Activated CD4-positive, alpha-beta memory T cell treated with anti-CD3 and anti-CD28 coated beads, Interleukin-2, amount 10 ng/mL, durations not matched to agents 7 days and 5 days (primary cell): Measurements from ENCODE around the gene MAP1LC3B2. TPM values are rescaled to one million over a fixed set of nuclear protein-coding genes. Genes with fewer than 3 reads are reported as not detected.
A peak's percentile ranks its signal among the peaks of the same experiment; 100 is the strongest.

Source experiments
- CTCF ChIA-PET: fragments of 350-600 bp; sonication (Branson Sonifier 250); formaldehyde crosslinking; loops from one replicate; lab custom pipeline; 2021; ENCODE audit warnings: antibody characterized with exemption, inconsistent platforms; lab: Charles Lee
- POLR2A ChIA-PET: fragments of 350-600 bp; sonication (Branson Sonifier 250); formaldehyde crosslinking; loops from one replicate; lab custom pipeline; 2021; ENCODE audit warnings: antibody characterized with exemption; lab: Charles Lee
- DNase-seq: peaks from one replicate; pipeline ENCODE4 v3.0.0-alpha.2; 2020
- H3K27ac Mint-ChIP-seq: one replicate; pipeline ENCODE4 v1.8.0; 2021; ENCODE audit warnings: mild to moderate bottlenecking, mixed read lengths
- H3K27me3 Mint-ChIP-seq: one replicate; pipeline ENCODE4 v1.8.0; 2021; ENCODE audit warnings: mixed read lengths
- H3K36me3 Mint-ChIP-seq: one replicate; pipeline ENCODE4 v1.8.0; 2021; ENCODE audit warnings: low read depth, mixed read lengths
- H3K4me1 Mint-ChIP-seq: one replicate; pipeline ENCODE4 v1.8.0; 2021; ENCODE audit warnings: mixed read lengths
- H3K4me3 Mint-ChIP-seq: one replicate; pipeline ENCODE4 v1.8.0; 2021; ENCODE audit warnings: mild to moderate bottlenecking, mixed read lengths
- H3K9me3 Mint-ChIP-seq: one replicate; pipeline ENCODE4 v1.8.0; 2021; ENCODE audit warnings: mixed read lengths
- total RNA-seq, 2 experiments: library from RNA; stranded (reverse); gene quantifications; one replicate each; pipeline ENCODE4 v1.2.3, GENCODE V29; 2021

MAP1LC3B2 gene
- under 1 TPM; 0.68 to 0.83 TPM for total RNA-seq

DNA sequence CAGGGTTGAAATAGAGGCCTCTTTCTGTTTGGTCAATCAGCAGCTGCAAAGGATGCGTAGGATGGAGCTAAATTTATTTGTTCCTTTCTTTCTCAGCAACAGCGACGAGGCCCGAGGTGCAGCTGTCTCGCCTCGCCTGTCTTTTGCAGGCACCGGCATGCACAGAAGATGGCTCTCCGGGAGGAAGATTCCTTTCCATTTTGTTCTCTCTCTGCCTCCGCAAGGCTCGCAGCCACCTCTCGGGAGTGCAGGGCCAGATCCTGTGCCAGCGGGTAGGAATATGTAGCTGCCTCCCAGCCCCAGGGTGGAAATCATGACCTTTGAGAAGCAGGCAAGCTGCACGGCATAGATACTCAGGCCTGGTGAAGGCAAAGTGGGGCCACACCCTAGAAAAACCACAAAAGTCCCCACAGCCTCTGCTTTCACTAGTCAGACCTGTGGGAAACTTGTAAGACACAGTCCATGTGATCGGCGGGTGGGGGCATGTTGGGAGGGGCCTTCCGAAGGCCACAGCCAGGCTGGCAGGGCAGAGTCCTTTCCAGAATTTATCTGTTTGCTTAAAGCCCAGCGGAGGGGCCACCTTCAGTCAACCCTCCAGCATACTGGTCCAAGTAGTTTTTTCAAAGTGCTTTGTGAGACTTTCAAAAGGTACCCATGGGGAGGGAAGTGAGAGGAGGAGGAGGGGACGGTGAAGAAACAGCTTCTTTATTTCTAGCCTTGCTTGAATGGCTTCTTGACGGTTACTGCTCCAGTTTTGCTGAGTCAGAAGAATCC, at the start of gene MAP1LC3B2:
TSS of gene MAP1LC3B2 (plus strand) at position 220 of the 774 bp plus-strand sequence. CDS start 16,562 bp downstream, outside the sequence.
- Mint-ChIP-seq H3K36me3 (peaks cover 19% of the 10 kb centered on the region), H3K4me3 (peak within 1 kb of the TSS; percentile 56), H3K27me3 (peaks cover 17% of the 10 kb centered on the region), H3K27ac (peak within 1 kb of the TSS; percentile 99), H3K4me1 (peaks cover 33% of the 10 kb centered on the region), H3K9me3 (peaks cover 12% of the 10 kb centered on the region)
- DNase-seq: peak; percentile 92
- POLR2A ChIA-PET: interaction anchor here (0.9 to 2.7 kb wide), 17 partner anchors 10 to 423 kb away, joined by 3 to 18 read pairs (median 4); partner anchors contain the start of gene MED13L
- CTCF ChIA-PET: interaction anchor here (0.7 to 3.2 kb wide), 13 partner anchors 11 to 561 kb away, joined by 3 to 9 read pairs (median 4); no protein-coding TSS in a partner anchor

- ChIA-PET CTCF (no interaction called here), POLR2A (no interaction called here)
- Mint-ChIP-seq H3K27ac (no peak overlapping the region), H3K4me3 (no peak overlapping the region), H3K36me3 (no peaks in the 10 kb centered on the region), H3K9me3 (no peaks in the 10 kb centered on the region), H3K27me3 (peaks cover 6% of the 10 kb centered on the region), H3K4me1 (peaks cover under 1% of the 10 kb centered on the region)
- DNase-seq: no peak
These were observed 45.2 kb upstream of the MAP1LC3B2 start for GRCh38 chr12:116513944-116514343.

DNA sequence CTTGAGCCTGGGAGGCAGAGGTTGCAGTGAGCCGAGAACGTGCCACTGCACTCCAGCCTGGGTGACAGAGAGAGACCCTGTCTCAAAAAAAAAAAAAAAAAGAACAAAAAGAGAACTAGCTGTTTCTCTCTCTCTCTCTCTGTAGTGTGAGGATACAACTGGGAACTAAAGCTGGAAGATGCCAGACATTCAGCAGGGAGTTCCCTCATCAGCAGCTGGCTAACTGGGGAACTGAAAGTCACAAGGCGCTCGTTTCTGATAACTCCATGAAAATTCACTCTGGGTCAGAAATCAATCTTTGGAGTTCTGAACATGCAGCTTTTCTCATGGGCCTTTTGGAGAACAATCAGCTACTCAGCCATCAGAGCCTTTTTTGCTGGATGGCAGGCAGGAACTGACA, 43.5 kb upstream of the MAP1LC3B2 start:
- DNase-seq: no peak
- no peak overlapping the region for H3K27ac Mint-ChIP-seq
- H3K27me3 Mint-ChIP-seq: peaks cover 2% of the 10 kb centered on the region
- no peak overlapping the region for H3K4me3 Mint-ChIP-seq
- H3K4me1 Mint-ChIP-seq: no peaks in the 10 kb centered on the region
- CTCF ChIA-PET: no interaction called here
- POLR2A ChIA-PET: interaction anchor here (1.1 kb wide), 1 partner anchor 44 kb away, joined by 3 read pairs; the partner anchor contains the start of gene MAP1LC3B2
- no peaks in the 10 kb centered on the region for H3K36me3 Mint-ChIP-seq
- no peaks in the 10 kb centered on the region for H3K9me3 Mint-ChIP-seq

DNA sequence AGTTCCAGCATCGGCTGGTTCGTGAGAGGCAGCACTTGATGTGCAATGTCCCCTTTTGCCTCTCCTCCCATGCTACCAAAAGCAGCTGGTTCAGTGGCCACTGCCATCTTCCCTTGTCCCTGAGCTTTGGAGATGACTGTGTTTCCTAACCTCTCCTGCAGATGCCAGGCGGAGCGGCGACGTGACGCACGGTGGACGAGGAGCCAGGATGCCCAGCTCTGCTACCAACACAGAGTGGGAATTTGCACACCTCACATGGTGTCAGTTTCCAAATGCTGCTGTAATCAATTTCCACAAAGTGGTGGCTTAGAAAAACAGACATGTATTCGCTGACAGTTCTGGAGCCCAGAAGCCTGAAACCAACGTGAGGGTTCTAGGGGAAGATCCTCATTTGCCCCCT, 42.5 kb upstream of the MAP1LC3B2 start:
- CTCF ChIA-PET: no interaction called here
- Mint-ChIP-seq H3K36me3 (no peaks in the 10 kb centered on the region), H3K9me3 (no peaks in the 10 kb centered on the region), H3K27me3 (peaks cover 5% of the 10 kb centered on the region), H3K4me3 (no peak overlapping the region), H3K27ac (no peak overlapping the region), H3K4me1 (peaks cover 6% of the 10 kb centered on the region)
- POLR2A ChIA-PET: no interaction called here
- no peak for DNase-seq

DNA sequence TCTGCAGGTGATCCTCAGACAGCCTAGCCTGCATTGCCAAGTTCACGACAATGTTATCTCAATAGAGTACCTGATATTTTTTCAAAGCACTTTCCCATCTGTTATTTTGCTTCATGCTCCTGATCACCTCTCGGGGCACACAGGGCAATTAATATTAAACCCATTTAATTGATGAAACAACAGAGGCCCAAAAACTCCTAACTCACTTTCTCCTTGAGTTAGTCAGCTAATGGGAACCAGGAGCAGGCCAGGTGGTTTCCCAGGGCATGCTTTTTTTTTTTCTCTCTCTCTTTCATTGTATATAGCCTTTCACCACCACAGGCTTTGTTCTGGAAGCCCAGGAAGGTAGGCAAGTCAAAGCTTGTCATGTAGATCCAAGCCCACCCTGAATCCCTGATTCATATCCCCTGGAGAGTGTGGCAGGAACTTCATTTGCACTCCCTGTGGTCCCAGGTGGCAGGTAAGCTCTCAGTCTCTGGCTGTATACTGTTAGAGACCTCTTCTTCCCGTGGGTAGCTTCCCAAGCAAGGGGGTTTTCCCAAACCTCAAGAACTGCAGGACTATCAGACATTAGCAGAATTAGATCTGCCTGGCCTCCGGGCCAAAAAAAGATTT, 41.6 kb upstream of the MAP1LC3B2 start:
- H3K4me3 Mint-ChIP-seq: no peak overlapping the region
- H3K9me3 Mint-ChIP-seq: no peaks in the 10 kb centered on the region
- ChIA-PET CTCF (no interaction called here), POLR2A (no interaction called here)
- H3K4me1 Mint-ChIP-seq: peaks cover 6% of the 10 kb centered on the region
- peaks cover 5% of the 10 kb centered on the region for H3K27me3 Mint-ChIP-seq
- H3K27ac Mint-ChIP-seq: no peak overlapping the region
- no peaks in the 10 kb centered on the region for H3K36me3 Mint-ChIP-seq
- DNase-seq: no peak

- no peak for DNase-seq
- Mint-ChIP-seq H3K4me3 (no peak overlapping the region), H3K27me3 (peaks cover 5% of the 10 kb centered on the region), H3K36me3 (no peaks in the 10 kb centered on the region), H3K4me1 (peaks cover 6% of the 10 kb centered on the region), H3K27ac (no peak overlapping the region), H3K9me3 (no peaks in the 10 kb centered on the region)
- ChIA-PET CTCF (no interaction called here), POLR2A (no interaction called here)
These were observed 38.9 kb upstream of the MAP1LC3B2 start for GRCh38 chr12:116520225-116520760.

DNA sequence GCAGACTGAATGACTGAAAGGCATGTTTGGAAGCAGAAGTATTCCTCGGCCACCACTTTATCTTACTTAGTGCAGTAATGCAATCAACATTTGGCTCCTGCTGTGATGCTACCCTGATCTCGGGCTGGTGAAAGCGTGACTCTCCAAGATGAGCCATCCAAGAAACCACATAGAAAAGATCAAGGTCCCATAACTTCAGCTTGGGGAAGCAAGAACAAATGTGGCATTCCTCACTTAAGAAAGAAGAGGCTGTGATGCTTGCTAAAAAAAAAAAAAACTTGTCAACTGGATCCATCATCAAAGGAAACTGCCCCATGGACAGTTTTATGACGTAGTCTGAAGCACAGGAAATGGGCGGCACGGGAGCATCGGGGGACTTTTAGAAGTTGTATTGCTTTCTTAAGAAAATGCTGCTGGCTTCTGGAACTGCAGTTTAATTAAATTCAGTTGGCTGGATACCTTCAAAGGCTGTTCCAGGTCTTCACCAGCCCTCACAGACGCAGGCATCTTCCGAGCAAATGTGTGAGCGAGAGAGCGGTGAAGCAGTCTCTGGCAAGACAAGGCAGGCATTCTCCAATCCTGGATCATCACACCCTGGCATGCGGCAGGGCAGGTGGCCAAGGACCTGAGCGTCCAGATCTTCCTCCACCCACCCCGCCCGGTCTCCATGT, 38.2 kb upstream of the MAP1LC3B2 start:
- POLR2A ChIA-PET: no interaction called here
- Mint-ChIP-seq H3K4me3 (no peak overlapping the region), H3K9me3 (no peaks in the 10 kb centered on the region), H3K4me1 (peaks cover 6% of the 10 kb centered on the region), H3K36me3 (no peaks in the 10 kb centered on the region), H3K27me3 (peaks cover 10% of the 10 kb centered on the region), H3K27ac (no peak overlapping the region)
- no peak for DNase-seq
- CTCF ChIA-PET: no interaction called here

GRCh38 chr12:116524311-116524710, 34.9 kb upstream of the MAP1LC3B2 start:
- DNase-seq: no peak
- no peaks in the 10 kb centered on the region for H3K9me3 Mint-ChIP-seq
- no peak overlapping the region for H3K4me3 Mint-ChIP-seq
- no peak overlapping the region for H3K27ac Mint-ChIP-seq
- H3K36me3 Mint-ChIP-seq: no peaks in the 10 kb centered on the region
- CTCF ChIA-PET: no interaction called here
- POLR2A ChIA-PET: interaction anchor here (1.2 kb wide), 1 partner anchor 10 kb away, joined by 3 read pairs; no protein-coding TSS in a partner anchor
- peaks cover 6% of the 10 kb centered on the region for H3K4me1 Mint-ChIP-seq
- H3K27me3 Mint-ChIP-seq: peaks cover 23% of the 10 kb centered on the region

DNA sequence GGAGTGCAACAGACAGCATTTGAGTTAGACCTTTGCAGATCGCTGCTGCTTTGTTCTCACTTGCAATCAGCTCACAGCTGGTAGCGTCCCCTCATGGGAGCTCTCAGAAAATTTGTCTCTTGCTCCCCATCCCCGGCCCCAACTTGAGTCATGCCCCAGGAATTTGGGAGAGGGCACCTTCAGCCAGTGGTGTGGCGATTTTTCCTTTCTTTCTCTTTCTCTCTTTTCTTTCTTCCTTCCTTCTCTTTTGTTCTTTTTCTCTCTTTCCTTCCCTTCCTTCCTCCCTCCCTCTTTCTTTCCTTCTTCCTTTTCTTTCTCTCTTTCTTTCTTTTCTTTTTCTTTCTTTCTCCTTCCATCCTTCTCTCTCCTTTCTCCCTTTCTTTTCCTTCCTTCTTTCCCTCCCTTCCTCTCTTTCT, 34.2 kb upstream of the MAP1LC3B2 start:
- no peak for DNase-seq
- peaks cover 23% of the 10 kb centered on the region for H3K27me3 Mint-ChIP-seq
- no peaks in the 10 kb centered on the region for H3K36me3 Mint-ChIP-seq
- ChIA-PET POLR2A (interaction anchor here (1.2 kb wide), 1 partner anchor 9 kb away, joined by 3 read pairs; no protein-coding TSS in a partner anchor), CTCF (no interaction called here)
- no peak overlapping the region for H3K4me3 Mint-ChIP-seq
- H3K27ac Mint-ChIP-seq: no peak overlapping the region
- H3K9me3 Mint-ChIP-seq: no peaks in the 10 kb centered on the region
- H3K4me1 Mint-ChIP-seq: peaks cover 6% of the 10 kb centered on the region

DNA sequence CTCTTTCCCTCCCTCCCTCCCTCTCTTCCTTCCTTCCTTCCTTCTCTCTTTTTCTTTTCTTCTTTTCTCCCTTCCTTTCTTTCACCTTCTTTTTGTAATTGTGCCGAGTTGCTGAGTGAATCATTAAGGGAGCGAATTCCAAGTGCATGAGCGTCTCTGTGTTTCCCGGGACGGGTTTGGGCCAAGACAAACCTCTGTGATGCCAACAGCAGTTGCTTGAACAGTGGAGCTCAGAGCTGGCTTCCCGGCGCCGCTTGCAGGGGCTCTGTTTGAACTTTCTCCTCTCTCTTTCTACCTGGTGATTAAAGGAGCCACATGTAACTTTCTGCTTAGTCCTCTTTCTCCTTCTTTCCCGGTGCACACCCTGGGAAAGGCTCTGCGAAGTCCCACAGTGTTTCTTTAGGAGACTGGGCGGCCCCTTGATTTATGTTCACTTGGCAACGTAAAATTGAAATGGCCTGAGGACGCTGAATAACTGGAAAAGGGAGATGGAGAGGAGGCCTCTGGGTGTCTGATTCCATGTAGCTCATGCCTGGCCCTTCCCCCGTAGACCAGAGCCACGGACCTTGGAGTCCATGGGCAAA, 33.7 kb upstream of the MAP1LC3B2 start:
- no peak overlapping the region for H3K4me3 Mint-ChIP-seq
- ChIA-PET POLR2A (no interaction called here), CTCF (no interaction called here)
- peaks cover 6% of the 10 kb centered on the region for H3K4me1 Mint-ChIP-seq
- DNase-seq: no peak
- H3K27ac Mint-ChIP-seq: no peak overlapping the region
- H3K27me3 Mint-ChIP-seq: peaks cover 21% of the 10 kb centered on the region
- no peaks in the 10 kb centered on the region for H3K36me3 Mint-ChIP-seq
- no peaks in the 10 kb centered on the region for H3K9me3 Mint-ChIP-seq

DNA sequence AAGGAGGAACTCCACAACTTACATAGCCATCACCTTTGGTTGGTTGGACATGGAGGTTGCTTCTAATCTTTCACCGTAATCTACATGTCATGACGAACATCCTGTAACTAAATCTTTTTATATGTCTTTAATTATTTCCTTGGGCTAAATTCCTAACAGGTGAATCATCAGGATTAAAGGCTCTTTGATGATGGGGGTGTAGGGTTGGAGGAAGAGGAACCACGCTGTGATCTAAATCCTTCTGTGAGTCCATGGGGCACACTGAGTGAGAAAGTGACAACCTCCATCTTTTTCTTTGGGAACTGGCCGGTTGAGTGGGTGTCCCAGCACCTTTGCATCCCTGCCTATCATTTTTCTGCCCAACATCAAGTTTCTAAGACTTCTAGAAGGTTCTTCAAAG, 31.1 kb upstream of the MAP1LC3B2 start:
- ChIA-PET CTCF (no interaction called here), POLR2A (no interaction called here)
- no peak for DNase-seq
- H3K9me3 Mint-ChIP-seq: no peaks in the 10 kb centered on the region
- H3K27ac Mint-ChIP-seq: no peak overlapping the region
- peaks cover 23% of the 10 kb centered on the region for H3K27me3 Mint-ChIP-seq
- H3K4me3 Mint-ChIP-seq: no peak overlapping the region
- peaks cover 7% of the 10 kb centered on the region for H3K4me1 Mint-ChIP-seq
- no peaks in the 10 kb centered on the region for H3K36me3 Mint-ChIP-seq

DNA sequence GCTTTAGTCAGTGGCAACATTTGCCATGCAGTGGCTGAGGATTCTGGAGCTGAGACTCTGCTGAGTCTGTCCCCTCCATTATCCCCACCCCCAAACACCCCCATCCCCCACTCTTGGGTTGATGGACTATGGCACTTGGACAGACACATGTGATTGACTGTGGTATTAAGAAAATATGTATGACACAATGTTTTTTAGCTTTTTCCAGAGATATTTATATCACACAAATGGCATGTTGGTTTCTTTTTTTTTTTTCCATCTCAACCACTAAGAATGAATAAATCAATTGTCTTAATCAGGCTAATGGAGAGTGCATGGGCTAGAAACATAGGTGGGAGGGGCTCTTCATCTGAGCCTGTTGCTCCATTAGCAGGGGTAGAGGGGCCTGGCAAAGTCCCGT, 30.7 kb upstream of the MAP1LC3B2 start:
- Mint-ChIP-seq H3K9me3 (no peaks in the 10 kb centered on the region), H3K27me3 (peaks cover 23% of the 10 kb centered on the region)

More for the DNA sequence above, 30.7 kb upstream of the MAP1LC3B2 start:
- POLR2A ChIA-PET: no interaction called here
- Mint-ChIP-seq H3K4me3 (no peak overlapping the region), H3K36me3 (no peaks in the 10 kb centered on the region), H3K4me1 (peaks cover 9% of the 10 kb centered on the region), H3K27ac (no peak overlapping the region)
- DNase-seq: no peak
- CTCF ChIA-PET: no interaction called here
